CD4-positive, alpha-beta T cell (primary cell): ENCODE data around the gene FPGT. TPM values are rescaled to one million over a fixed set of nuclear protein-coding genes. Genes with fewer than 3 reads are reported as not detected.

Source experiments
- ATAC-seq: fragments of 200-7000 bp; cut with Tn5 transposase; one replicate; pipeline ENCODE4 v1.10.0; 2022; ENCODE audit warnings: mild to moderate bottlenecking; ENCODE audit not compliant: poor library complexity
- CTCF ChIA-PET: fragments of 350-600 bp; sonication (Branson Sonifier 250); formaldehyde crosslinking; loops from one replicate; lab custom pipeline; 2021; ENCODE audit warnings: antibody characterized with exemption, inconsistent platforms; lab: Charles Lee
- POLR2A ChIA-PET: fragments of 350-600 bp; sonication (Branson Sonifier 250); formaldehyde crosslinking; loops from one replicate; lab custom pipeline; 2021; ENCODE audit warnings: antibody characterized with exemption, inconsistent platforms; lab: Charles Lee
- DNase-seq, 14 experiments: peaks; one replicate each; pipeline ENCODE4 v3.0.0-alpha.2; 2013 to 2020; ENCODE audit warnings: mixed read lengths in 2 of 14
- H3K27ac ChIP-seq, 2 donors: one replicate each; pipeline versions ENCODE4 v1.5.1 to v1.7.0; 2013; ENCODE audit warnings: low read length in 2 of 2, low read depth in 1 of 2, mild to moderate bottlenecking in 1 of 2
- H3K27me3 ChIP-seq, 2 experiments: 1 replicate in 1 of 2; 2 replicates in 1 of 2; pipeline versions ENCODE4 v1.6.1 to v1.7.0; 2013; ENCODE audit warnings: low read length in 2 of 2, control low read depth in 1 of 2, mild to moderate bottlenecking in 1 of 2, moderate library complexity in 1 of 2; ENCODE audit not compliant: insufficient read depth in 2 of 2, control insufficient read depth in 1 of 2
- H3K36me3 ChIP-seq: one replicate; pipeline ENCODE4 v1.6.1; 2013; ENCODE audit warnings: low read length, control low read depth; ENCODE audit not compliant: insufficient read depth
- H3K4me1 ChIP-seq: one replicate; pipeline ENCODE4 v1.6.1; 2013; ENCODE audit warnings: low read length, control low read depth; ENCODE audit not compliant: insufficient read depth
- H3K4me3 ChIP-seq: one replicate; pipeline ENCODE4 v1.5.1; 2013; ENCODE audit warnings: mild to moderate bottlenecking, low read length, moderate library complexity
- H3K9me3 ChIP-seq, 2 experiments: 1 replicate in 1 of 2; 2 replicates in 1 of 2; pipeline versions ENCODE4 v1.6.1 to v1.7.0; 2013; ENCODE audit warnings: low read length in 2 of 2, mild to moderate bottlenecking in 2 of 2, control low read depth in 1 of 2, moderate library complexity in 1 of 2; ENCODE audit not compliant: control insufficient read depth in 1 of 2, insufficient read depth in 1 of 2
- H3K27ac Mint-ChIP-seq: one replicate; pipeline ENCODE4 v1.8.0; 2020; ENCODE audit warnings: mixed read lengths
- H3K27me3 Mint-ChIP-seq: one replicate; pipeline ENCODE4 v1.8.0; 2021; ENCODE audit warnings: mixed read lengths
- H3K36me3 Mint-ChIP-seq: one replicate; pipeline ENCODE4 v1.8.0; 2021; ENCODE audit warnings: low read depth, mixed read lengths
- H3K4me1 Mint-ChIP-seq: one replicate; pipeline ENCODE4 v1.8.0; 2021; ENCODE audit warnings: low read depth, mixed read lengths
- H3K4me3 Mint-ChIP-seq: one replicate; pipeline ENCODE4 v1.8.0; 2020; ENCODE audit warnings: mild to moderate bottlenecking, mixed read lengths
- H3K9me3 Mint-ChIP-seq: one replicate; pipeline ENCODE4 v1.8.0; 2020; ENCODE audit warnings: mixed read lengths
- intact Hi-C, 2 experiments: fragments of 100-400 bp; cut with DNase I in 1 of 2; cut with micrococcal nuclease in 1 of 2; formaldehyde crosslinking; loops; one replicate each; pipeline versions ENCODE4 v1.15.1 to v1.9.0; 2023 to 2025; cut with DNase I, micrococcal nuclease
- total RNA-seq, 174 experiments: library from RNA in 2 of 174; stranded (reverse) in 2 of 174; gene quantifications; one replicate each; pipeline ENCODE4 v1.2.3 and lab custom pipeline; 2021 to 2026
- TF ChIP-seq, protein P1 (sequence below): fragments of 200-600 bp; IDR thresholded peaks from one replicate; pipeline ENCODE4 v1.8.0; 2022; ENCODE audit warnings: antibody characterized with exemption, mild to moderate bottlenecking

FPGT gene
- total RNA-seq, 2 experiments from 2014 or later = 3.0 to 4.5 TPM

- CTCF ChIA-PET = no interaction called here
Observed at GRCh38 chr1:74205266-74205665, 7.2 kb downstream of the FPGT start.

DNA sequence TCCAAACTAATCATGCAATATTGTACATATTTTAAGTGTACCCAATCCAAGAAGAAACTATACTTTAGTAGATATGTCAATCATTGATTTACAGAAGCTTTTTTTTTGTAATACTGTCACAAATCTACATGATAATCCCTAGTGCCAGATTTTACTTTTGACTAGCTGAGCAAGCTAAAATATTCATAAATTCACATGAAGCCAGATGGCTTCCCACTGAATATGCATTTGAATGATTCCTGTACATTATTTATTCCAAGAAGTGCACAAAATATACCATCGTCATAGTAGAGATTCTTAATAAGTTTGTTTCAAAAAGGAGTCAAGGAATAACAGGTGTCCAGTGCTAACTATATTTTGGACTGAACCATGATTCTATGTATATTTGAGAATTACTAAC, 17.2 kb downstream of the FPGT start:
- TF ChIP-seq, protein P1, sequence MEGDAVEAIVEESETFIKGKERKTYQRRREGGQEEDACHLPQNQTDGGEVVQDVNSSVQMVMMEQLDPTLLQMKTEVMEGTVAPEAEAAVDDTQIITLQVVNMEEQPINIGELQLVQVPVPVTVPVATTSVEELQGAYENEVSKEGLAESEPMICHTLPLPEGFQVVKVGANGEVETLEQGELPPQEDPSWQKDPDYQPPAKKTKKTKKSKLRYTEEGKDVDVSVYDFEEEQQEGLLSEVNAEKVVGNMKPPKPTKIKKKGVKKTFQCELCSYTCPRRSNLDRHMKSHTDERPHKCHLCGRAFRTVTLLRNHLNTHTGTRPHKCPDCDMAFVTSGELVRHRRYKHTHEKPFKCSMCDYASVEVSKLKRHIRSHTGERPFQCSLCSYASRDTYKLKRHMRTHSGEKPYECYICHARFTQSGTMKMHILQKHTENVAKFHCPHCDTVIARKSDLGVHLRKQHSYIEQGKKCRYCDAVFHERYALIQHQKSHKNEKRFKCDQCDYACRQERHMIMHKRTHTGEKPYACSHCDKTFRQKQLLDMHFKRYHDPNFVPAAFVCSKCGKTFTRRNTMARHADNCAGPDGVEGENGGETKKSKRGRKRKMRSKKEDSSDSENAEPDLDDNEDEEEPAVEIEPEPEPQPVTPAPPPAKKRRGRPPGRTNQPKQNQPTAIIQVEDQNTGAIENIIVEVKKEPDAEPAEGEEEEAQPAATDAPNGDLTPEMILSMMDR = no peak
- peaks cover 14% of the 10 kb centered on the region for H3K36me3 Mint-ChIP-seq
- POLR2A ChIA-PET = no interaction called here
- CTCF ChIA-PET = no interaction called here
- no peaks in the 10 kb centered on the region for H3K9me3 Mint-ChIP-seq
- no peak overlapping the region for H3K27ac Mint-ChIP-seq
- Histone ChIP-seq H3K4me3 (no peak overlapping the region), H3K36me3 (no peaks in the 10 kb centered on the region), H3K4me1 (no peaks in the 10 kb centered on the region), H3K9me3 (no peaks in the 10 kb centered on the region), H3K27me3 (no peaks in the 10 kb centered on the region), H3K27ac (no peak overlapping the region)
- DNase-seq (no peak), ATAC-seq (no peak)
- no peak overlapping the region for H3K4me3 Mint-ChIP-seq
- H3K27me3 Mint-ChIP-seq = no peaks in the 10 kb centered on the region
- intact Hi-C loops = no loop called here
- H3K4me1 Mint-ChIP-seq = no peaks in the 10 kb centered on the region

More at GRCh38 chr1:74205266-74205665, 7.2 kb downstream of the FPGT start:
- intact Hi-C loops = no loop called here
- POLR2A ChIA-PET = no interaction called here
- Mint-ChIP-seq H3K4me1 (no peaks in the 10 kb centered on the region), H3K27me3 (no peaks in the 10 kb centered on the region), H3K27ac (no peak overlapping the region), H3K36me3 (peaks cover 69% of the 10 kb centered on the region), H3K4me3 (no peak overlapping the region), H3K9me3 (no peaks in the 10 kb centered on the region)
- H3K27ac ChIP-seq = no peak overlapping the region
- H3K27me3 ChIP-seq = no peaks in the 10 kb centered on the region
- ATAC-seq (no peak), DNase-seq (no peak)
- no peak overlapping the region for H3K4me3 ChIP-seq
- peaks cover 20% of the 10 kb centered on the region for H3K36me3 ChIP-seq
- no peaks in the 10 kb centered on the region for H3K4me1 ChIP-seq
- TF ChIP-seq, protein P1 = no peak
- no peaks in the 10 kb centered on the region for H3K9me3 ChIP-seq

GRCh38 chr1:74222701-74223100, 24.7 kb downstream of the FPGT start:
- no peak overlapping the region for H3K4me3 ChIP-seq
- Mint-ChIP-seq H3K27me3 (no peaks in the 10 kb centered on the region), H3K4me3 (no peak overlapping the region), H3K27ac (no peak overlapping the region), H3K4me1 (no peaks in the 10 kb centered on the region), H3K9me3 (peaks cover 21% of the 10 kb centered on the region), H3K36me3 (peaks cover 22% of the 10 kb centered on the region)
- peaks cover 3 to 24% of the 10 kb centered on the region in 2 experiments for H3K9me3 ChIP-seq
- no peaks in the 10 kb centered on the region for H3K4me1 ChIP-seq
- TF ChIP-seq, protein P1 = no peak
- POLR2A ChIA-PET = no interaction called here
- H3K36me3 ChIP-seq = no peaks in the 10 kb centered on the region
- no peak overlapping the region for H3K27ac ChIP-seq
- no peaks in the 10 kb centered on the region for H3K27me3 ChIP-seq
- ATAC-seq (no peak), DNase-seq (no peak)
- CTCF ChIA-PET = no interaction called here
- intact Hi-C loops = no loop called here
